Astrocyte (in vitro differentiated cells and primary cell): Measurements from ENCODE around the gene TPT1. TPM values are rescaled to one million over a fixed set of nuclear protein-coding genes. Genes with fewer than 3 reads are reported as not detected.
A peak's percentile ranks its signal among the peaks of the same experiment; 100 is the strongest.

Experiments used
- DNase-seq: peaks from one replicate; pipeline ENCODE4 v3.0.0-alpha.2; 2010; ENCODE audit warnings: low read depth
- FAIRE-seq: peaks from 2 replicates; lab custom pipeline; 2011; peaks lifted over from hg19 to GRCh38; lab: Jason Lieb, UNC
- H2AFZ ChIP-seq: 2 replicates; pipeline ENCODE4 v1.6.0; 2012; ENCODE audit warnings: low read depth, low read length, inconsistent platforms
- H3K27ac ChIP-seq: 2 replicates; pipeline ENCODE4 v1.5.1; 2011; ENCODE audit warnings: low read depth, low read length, inconsistent platforms
- H3K27me3 ChIP-seq: 2 replicates; pipeline ENCODE4 v1.6.0; 2011; ENCODE audit warnings: low read length, inconsistent platforms; ENCODE audit not compliant: insufficient read depth
- H3K36me3 ChIP-seq: 2 replicates; pipeline ENCODE4 v1.5.1; 2011; ENCODE audit warnings: low read length, inconsistent platforms; ENCODE audit not compliant: insufficient read depth
- H3K4me1 ChIP-seq: 2 replicates; pipeline ENCODE4 v1.5.1; 2011; ENCODE audit warnings: low read length, inconsistent platforms; ENCODE audit not compliant: insufficient read depth
- H3K4me2 ChIP-seq: 2 replicates; pipeline ENCODE4 v1.6.0; 2012; ENCODE audit warnings: low read length, inconsistent platforms
- H3K4me3 ChIP-seq: 2 replicates; pipeline ENCODE4 v1.5.1; 2011; ENCODE audit warnings: low read depth, mild to moderate bottlenecking, low read length, inconsistent platforms; ENCODE audit not compliant: insufficient read depth
- H3K79me2 ChIP-seq: 2 replicates; pipeline ENCODE4 v1.6.0; 2012; ENCODE audit warnings: mild to moderate bottlenecking, low read length, inconsistent platforms; ENCODE audit not compliant: insufficient read depth
- H3K9ac ChIP-seq: 2 replicates; pipeline ENCODE4 v1.6.0; 2012; ENCODE audit warnings: mild to moderate bottlenecking, low read length, inconsistent platforms
- H3K9me3 ChIP-seq: 2 replicates; pipeline ENCODE4 v1.5.1; 2012; ENCODE audit warnings: low read depth, mild to moderate bottlenecking, low read length, inconsistent platforms; ENCODE audit not compliant: insufficient read depth
- H4K20me1 ChIP-seq: 2 replicates; pipeline ENCODE4 v1.6.0; 2012; ENCODE audit warnings: low read length, inconsistent platforms; ENCODE audit not compliant: insufficient read depth
- H3K27ac Mint-ChIP-seq: one replicate; pipeline ENCODE4 v1.8.0; 2021; ENCODE audit warnings: mild to moderate bottlenecking, mixed read lengths; ENCODE audit not compliant: unreplicated experiment
- H3K27me3 Mint-ChIP-seq: one replicate; pipeline ENCODE4 v1.8.0; 2021; ENCODE audit warnings: low read depth, mixed read lengths; ENCODE audit not compliant: unreplicated experiment
- H3K36me3 Mint-ChIP-seq: one replicate; pipeline ENCODE4 v1.8.0; 2021; ENCODE audit warnings: low read depth, mixed read lengths; ENCODE audit not compliant: unreplicated experiment
- H3K4me1 Mint-ChIP-seq: one replicate; pipeline ENCODE4 v1.8.0; 2021; ENCODE audit warnings: low read depth, mixed read lengths; ENCODE audit not compliant: unreplicated experiment
- H3K4me3 Mint-ChIP-seq: one replicate; pipeline ENCODE4 v1.8.0; 2021; ENCODE audit warnings: mild to moderate bottlenecking, moderate library complexity, mixed read lengths; ENCODE audit not compliant: unreplicated experiment
- H3K9me3 Mint-ChIP-seq: one replicate; pipeline ENCODE4 v1.8.0; 2021; ENCODE audit warnings: mild to moderate bottlenecking, mixed read lengths; ENCODE audit not compliant: unreplicated experiment
- CTCF ChIP-seq: IDR thresholded peaks from 2 replicates; pipeline ENCODE4 v1.5.1; 2011; ENCODE audit warnings: low read depth, mild to moderate bottlenecking, inconsistent platforms, low read length, moderate library complexity; ENCODE audit not compliant: insufficient read depth
- EZH2 ChIP-seq: IDR thresholded peaks from 2 replicates; pipeline ENCODE4 v1.6.1; 2012; ENCODE audit warnings: mild to moderate bottlenecking, low read length, inconsistent platforms; ENCODE audit not compliant: insufficient read depth
- total RNA-seq: library from RNA; stranded (reverse); gene quantifications from 2 replicates; pipeline ENCODE4 v1.2.1, GENCODE V29; 2021

TPT1 gene
- total RNA-seq, 1 donor from 2014 or later = 2,540 TPM

DNA sequence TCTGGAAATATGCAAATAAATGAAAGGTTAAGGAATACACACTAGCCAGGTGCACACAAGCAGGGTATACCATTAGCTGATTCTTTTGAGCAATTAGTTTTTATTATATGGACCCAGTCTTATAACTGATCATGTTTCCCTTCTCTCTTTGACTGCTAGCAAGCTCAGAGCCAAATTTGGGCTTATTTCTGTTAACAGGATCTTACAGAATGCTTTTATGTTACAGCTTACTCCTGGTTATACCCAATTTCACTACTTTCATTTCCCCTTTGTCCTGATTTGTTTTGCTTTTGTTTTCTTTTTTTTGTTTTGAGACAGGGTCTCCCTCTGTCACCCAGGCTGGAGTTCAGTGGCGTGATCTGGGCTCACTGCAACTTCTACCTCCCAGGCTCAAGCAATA, 12.9 kb upstream of the TPT1 start:
- no peak for TF ChIP-seq CTCF
- TF ChIP-seq EZH2 = no peak
- Mint-ChIP-seq H3K4me1 (peaks cover 3% of the 10 kb centered on the region), H3K27ac (no peak overlapping the region), H3K27me3 (no peaks in the 10 kb centered on the region), H3K36me3 (peaks cover 19% of the 10 kb centered on the region), H3K9me3 (no peaks in the 10 kb centered on the region), H3K4me3 (no peak overlapping the region)
- Histone ChIP-seq H3K4me2 (no peak overlapping the region), H3K9me3 (no peaks in the 10 kb centered on the region), H3K9ac (no peak overlapping the region), H2AFZ (no peak overlapping the region), H3K4me3 (no peak overlapping the region), H3K36me3 (peaks cover 15% of the 10 kb centered on the region), H3K27ac (no peak overlapping the region), H3K4me1 (no peaks in the 10 kb centered on the region), H4K20me1 (peaks cover 9% of the 10 kb centered on the region), H3K79me2 (no peaks in the 10 kb centered on the region), H3K27me3 (no peaks in the 10 kb centered on the region)
- DNase-seq = no peak
- no peak for FAIRE-seq

GRCh38 chr13:45352031-45352430, 11.0 kb upstream of the TPT1 start:
- no peaks in the 10 kb centered on the region for H3K27me3 Mint-ChIP-seq

More at GRCh38 chr13:45352031-45352430, 11.0 kb upstream of the TPT1 start:
- peaks cover 16% of the 10 kb centered on the region for H3K36me3 Mint-ChIP-seq
- no peak overlapping the region for H2AFZ ChIP-seq
- peaks cover 3% of the 10 kb centered on the region for H3K4me1 Mint-ChIP-seq
- H3K4me2 ChIP-seq = no peak overlapping the region
- no peak overlapping the region for H3K4me3 ChIP-seq
- H3K4me1 ChIP-seq = no peaks in the 10 kb centered on the region
- H3K9me3 ChIP-seq = no peaks in the 10 kb centered on the region
- peaks cover 10% of the 10 kb centered on the region for H4K20me1 ChIP-seq
- peaks cover 16% of the 10 kb centered on the region for H3K36me3 ChIP-seq
- H3K9me3 Mint-ChIP-seq = no peaks in the 10 kb centered on the region
- no peaks in the 10 kb centered on the region for H3K27me3 ChIP-seq
- TF ChIP-seq EZH2 (no peak), CTCF (no peak)
- H3K79me2 ChIP-seq = no peaks in the 10 kb centered on the region
- FAIRE-seq (no peak), DNase-seq (peak; percentile 69)
- no peak overlapping the region for H3K27ac ChIP-seq
- no peak overlapping the region for H3K9ac ChIP-seq
- no peak overlapping the region for H3K4me3 Mint-ChIP-seq
- H3K27ac Mint-ChIP-seq = peak overlapping the region; percentile 34
